Measurements from ENCODE around the gene ERCC1. TPM values are rescaled to one million over a fixed set of nuclear protein-coding genes. Genes with fewer than 3 reads are reported as not detected.

The ERCC1 gene
- total RNA-seq, 1 donor from 2014 or later = 123 TPM

DNA sequence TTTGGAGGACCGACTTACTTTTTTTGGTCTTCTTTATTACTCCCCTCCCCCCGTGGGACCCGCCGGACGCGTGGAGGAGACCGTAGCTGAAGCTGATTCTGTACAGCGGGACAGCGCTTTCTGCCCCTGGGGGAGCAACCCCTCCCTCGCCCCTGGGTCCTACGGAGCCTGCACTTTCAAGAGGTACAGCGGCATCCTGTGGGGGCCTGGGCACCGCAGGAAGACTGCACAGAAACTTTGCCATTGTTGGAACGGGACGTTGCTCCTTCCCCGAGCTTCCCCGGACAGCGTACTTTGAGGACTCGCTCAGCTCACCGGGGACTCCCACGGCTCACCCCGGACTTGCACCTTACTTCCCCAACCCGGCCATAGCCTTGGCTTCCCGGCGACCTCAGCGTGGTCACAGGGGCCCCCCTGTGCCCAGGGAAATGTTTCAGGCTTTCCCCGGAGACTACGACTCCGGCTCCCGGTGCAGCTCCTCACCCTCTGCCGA, 44.5 kb upstream of the ERCC1 start:
- Histone ChIP-seq H3K4me3 (peak overlapping the region; percentile 67 to 70), H3K4me1 (peaks cover 25% of the 10 kb centered on the region), H3K9me3 (no peaks in the 10 kb centered on the region), H3K27ac (peak overlapping the region; percentile 96), H3K36me3 (no peaks in the 10 kb centered on the region), H3K27me3 (no peaks in the 10 kb centered on the region)
- TF ChIP-seq, protein P1, sequence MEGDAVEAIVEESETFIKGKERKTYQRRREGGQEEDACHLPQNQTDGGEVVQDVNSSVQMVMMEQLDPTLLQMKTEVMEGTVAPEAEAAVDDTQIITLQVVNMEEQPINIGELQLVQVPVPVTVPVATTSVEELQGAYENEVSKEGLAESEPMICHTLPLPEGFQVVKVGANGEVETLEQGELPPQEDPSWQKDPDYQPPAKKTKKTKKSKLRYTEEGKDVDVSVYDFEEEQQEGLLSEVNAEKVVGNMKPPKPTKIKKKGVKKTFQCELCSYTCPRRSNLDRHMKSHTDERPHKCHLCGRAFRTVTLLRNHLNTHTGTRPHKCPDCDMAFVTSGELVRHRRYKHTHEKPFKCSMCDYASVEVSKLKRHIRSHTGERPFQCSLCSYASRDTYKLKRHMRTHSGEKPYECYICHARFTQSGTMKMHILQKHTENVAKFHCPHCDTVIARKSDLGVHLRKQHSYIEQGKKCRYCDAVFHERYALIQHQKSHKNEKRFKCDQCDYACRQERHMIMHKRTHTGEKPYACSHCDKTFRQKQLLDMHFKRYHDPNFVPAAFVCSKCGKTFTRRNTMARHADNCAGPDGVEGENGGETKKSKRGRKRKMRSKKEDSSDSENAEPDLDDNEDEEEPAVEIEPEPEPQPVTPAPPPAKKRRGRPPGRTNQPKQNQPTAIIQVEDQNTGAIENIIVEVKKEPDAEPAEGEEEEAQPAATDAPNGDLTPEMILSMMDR (IDR thresholded peaks at IDR 0.05) = no peak
- TF ChIP-seq POLR2AphosphoS5 (IDR thresholded peaks at IDR 0.05; ENCODE audit: insufficient read depth in 1 of 2, low read depth in 1 of 2) (peak in 1 of 2 donors; percentile 50), POLR2A (IDR thresholded peaks at IDR 0.05) (no peak)
- intact Hi-C loops (cut with DNase I) = no loop called here
- peak in 1 of 2 donors; percentile 89 for DNase-seq (ENCODE audit: extremely low spot score in 2 of 2)

DNA sequence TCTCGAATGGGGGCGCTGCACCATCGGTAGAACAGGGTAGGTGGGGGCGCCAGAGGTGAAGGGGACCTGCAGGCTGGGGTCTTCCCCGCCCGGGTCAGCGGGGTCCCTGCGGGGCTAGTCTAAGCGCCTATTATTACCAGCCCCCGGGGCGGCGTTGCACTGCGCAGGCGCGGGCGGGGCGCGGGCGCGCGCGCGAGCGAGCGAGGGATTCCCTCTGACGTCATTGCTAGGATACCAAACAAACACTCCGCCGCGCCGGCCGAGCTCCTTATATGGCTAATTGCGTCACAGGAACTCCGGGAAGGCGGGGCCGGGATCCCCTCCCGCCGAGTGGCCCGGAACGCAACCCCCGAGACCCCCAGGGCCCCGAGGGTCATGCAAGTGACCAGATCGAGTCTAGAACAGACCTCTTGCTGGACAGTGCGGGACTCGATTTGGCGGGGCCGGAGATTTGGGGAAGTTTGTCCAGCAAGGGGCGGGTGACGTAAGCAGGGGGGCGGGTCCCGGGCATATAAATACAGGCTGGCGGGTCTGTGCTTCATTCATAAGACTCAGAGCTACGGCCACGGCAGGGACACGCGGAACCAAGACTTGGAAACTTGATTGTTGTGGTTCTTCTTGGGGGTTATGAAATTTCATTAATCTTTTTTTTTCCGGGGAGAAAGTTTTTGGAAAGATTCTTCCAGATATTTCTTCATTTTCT, 43.9 kb upstream of the ERCC1 start, which contains the start of gene FOSB:
FOSB (plus strand) TSS at position 541 of the 703 bp plus-strand sequence. CDS start 591 bp downstream, outside the sequence.
- peaks cover 25% of the 10 kb centered on the region for H3K4me1 ChIP-seq
- intact Hi-C loops (cut with DNase I) = no loop called here
- peak in 1 of 2 donors; percentile 98 for DNase-seq (ENCODE audit: extremely low spot score in 2 of 2)
- peak within 1 kb of the TSS; percentile 67 to 70 for H3K4me3 ChIP-seq
- H3K27me3 ChIP-seq = no peaks in the 10 kb centered on the region
- no peaks in the 10 kb centered on the region for H3K36me3 ChIP-seq
- H3K27ac ChIP-seq = peak within 1 kb of the TSS; percentile 96
- TF ChIP-seq POLR2AphosphoS5 (IDR thresholded peaks at IDR 0.05; ENCODE audit: insufficient read depth in 1 of 2, low read depth in 1 of 2) (peak; percentile 77 to 87), POLR2A (IDR thresholded peaks at IDR 0.05) (peak in 1 of 2 donors; percentile 80)
- TF ChIP-seq, protein P1 (IDR thresholded peaks at IDR 0.05) = no peak
- no peaks in the 10 kb centered on the region for H3K9me3 ChIP-seq

DNA sequence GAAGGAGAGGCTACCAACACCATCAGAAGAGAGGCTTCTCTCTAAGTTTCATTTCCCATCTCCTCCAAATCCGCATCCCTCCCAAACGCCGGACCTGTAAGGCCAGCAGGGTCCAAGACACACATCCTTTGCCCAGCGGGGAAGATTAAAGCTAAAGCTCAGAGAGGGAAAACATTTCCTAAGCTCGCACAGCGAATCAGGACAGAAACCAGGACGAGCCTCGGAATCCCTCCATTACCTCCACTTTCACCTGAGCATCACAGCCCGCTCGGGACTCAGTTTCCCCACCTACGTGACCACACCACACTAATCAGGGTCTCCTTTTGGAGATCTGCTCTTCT, 43.4 kb upstream of the ERCC1 start:
- H3K9me3 ChIP-seq = no peaks in the 10 kb centered on the region
- peak in 1 of 2 donors; percentile 88 for DNase-seq (ENCODE audit: extremely low spot score in 2 of 2)
- intact Hi-C loops (cut with DNase I) = no loop called here
- no peaks in the 10 kb centered on the region for H3K27me3 ChIP-seq
- TF ChIP-seq, protein P1 (IDR thresholded peaks at IDR 0.05) = no peak
- no peak for TF ChIP-seq POLR2AphosphoS5 (IDR thresholded peaks at IDR 0.05; ENCODE audit: insufficient read depth in 1 of 2, low read depth in 1 of 2)
- no peak for TF ChIP-seq POLR2A (IDR thresholded peaks at IDR 0.05)
- peaks cover 25% of the 10 kb centered on the region for H3K4me1 ChIP-seq
- H3K27ac ChIP-seq = peak overlapping the region; percentile 96
- no peaks in the 10 kb centered on the region for H3K36me3 ChIP-seq
- peak overlapping the region; percentile 67 to 70 for H3K4me3 ChIP-seq

DNA sequence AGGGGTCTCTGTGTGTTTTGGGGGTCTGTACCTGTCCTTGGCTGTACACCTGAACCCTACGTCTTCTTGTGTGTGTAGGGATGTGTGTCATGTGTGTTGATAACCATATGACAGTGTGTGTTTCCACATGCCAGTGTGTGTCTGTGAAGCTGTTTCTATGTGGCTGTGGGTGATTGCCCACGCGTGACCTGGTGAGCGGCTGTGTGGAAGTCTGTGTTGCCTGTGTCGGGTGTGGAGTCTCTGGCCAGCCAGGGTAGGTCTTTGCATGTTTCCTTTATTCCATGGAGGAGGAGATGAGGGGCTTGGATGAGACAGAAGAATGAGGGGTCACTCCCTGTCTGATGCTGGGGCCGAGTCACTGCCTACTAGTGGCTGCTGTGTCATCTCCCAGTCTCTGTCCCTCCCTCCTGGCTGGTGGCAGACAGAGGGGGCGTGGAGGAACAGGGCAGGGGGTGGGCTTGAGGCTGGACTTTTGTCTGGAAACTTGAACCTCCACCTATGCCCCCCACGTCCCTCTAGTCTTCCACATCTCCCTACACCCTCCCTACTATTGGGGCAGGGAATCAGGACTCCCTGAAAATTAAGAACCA, 41.2 kb upstream of the ERCC1 start:
- intact Hi-C loops (cut with DNase I) = no loop called here
- no peak for TF ChIP-seq POLR2A (IDR thresholded peaks at IDR 0.05)
- TF ChIP-seq POLR2AphosphoS5 (IDR thresholded peaks at IDR 0.05; ENCODE audit: insufficient read depth in 1 of 2, low read depth in 1 of 2) = no peak
- TF ChIP-seq, protein P1 (IDR thresholded peaks at IDR 0.05) = no peak

DNA sequence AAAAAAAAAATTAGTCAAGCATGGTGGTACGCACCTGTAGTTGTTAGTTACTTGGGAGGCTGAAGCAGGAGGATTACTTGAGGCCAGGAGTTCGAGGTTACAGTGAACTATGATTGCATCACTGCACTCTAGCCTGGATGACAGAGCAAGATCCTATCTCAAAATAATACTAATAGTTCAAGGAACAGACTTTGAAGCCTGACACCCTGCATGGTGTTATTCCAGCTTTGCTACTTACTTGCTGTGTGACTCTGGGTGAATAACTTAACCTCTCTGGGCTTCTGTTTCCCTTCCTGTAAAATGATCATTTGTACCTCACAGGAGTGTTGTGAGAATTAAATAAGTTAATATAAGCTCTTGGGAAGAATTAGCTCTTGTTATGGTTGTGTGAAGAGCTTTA, 40.6 kb upstream of the ERCC1 start:
- no peaks in the 10 kb centered on the region for H3K27me3 ChIP-seq
- no peak for DNase-seq (ENCODE audit: extremely low spot score in 2 of 2)
- H3K9me3 ChIP-seq = no peaks in the 10 kb centered on the region
- intact Hi-C loops (cut with DNase I) = no loop called here
- H3K4me3 ChIP-seq = no peak overlapping the region
- peaks cover 15% of the 10 kb centered on the region for H3K4me1 ChIP-seq
- no peak for TF ChIP-seq POLR2AphosphoS5 (IDR thresholded peaks at IDR 0.05; ENCODE audit: insufficient read depth in 1 of 2, low read depth in 1 of 2)
- TF ChIP-seq, protein P1 (IDR thresholded peaks at IDR 0.05) = no peak
- TF ChIP-seq POLR2A (IDR thresholded peaks at IDR 0.05) = no peak
- H3K27ac ChIP-seq = no peak overlapping the region
- H3K36me3 ChIP-seq = no peaks in the 10 kb centered on the region

More for the DNA sequence above, 41.2 kb upstream of the ERCC1 start:
- H3K27me3 ChIP-seq = no peaks in the 10 kb centered on the region
- no peaks in the 10 kb centered on the region for H3K36me3 ChIP-seq
- H3K27ac ChIP-seq = no peak overlapping the region
- H3K9me3 ChIP-seq = no peaks in the 10 kb centered on the region
- DNase-seq (ENCODE audit: extremely low spot score in 2 of 2) = no peak
- H3K4me3 ChIP-seq = no peak overlapping the region
- peaks cover 18% of the 10 kb centered on the region for H3K4me1 ChIP-seq

All from vagina (tissue), 2 donors.